Stomach (tissue), 9 donors: ENCODE data around the gene SLC5A5. TPM values are rescaled to one million over a fixed set of nuclear protein-coding genes. Genes with fewer than 3 reads are reported as not detected.

Experiments used
- DNase-seq, 2 donors: peaks; one replicate each; pipeline versions ENCODE4 v3.0.0 to v3.0.0-alpha.2; 2013 to 2019
- H3K27ac ChIP-seq, 5 donors: fragments of 200-600 bp in 4 of 5; sonication (generic) in 4 of 5; one replicate each; pipeline ENCODE4 v1.5.1; 2013 to 2019; ENCODE audit warnings: mild to moderate bottlenecking in 1 of 5, moderate library complexity in 1 of 5
- H3K27me3 ChIP-seq, 3 donors: fragments of 200-600 bp; sonication (generic); one replicate each; pipeline ENCODE4 v1.5.1; 2017 to 2019; ENCODE audit warnings: mixed run types in 1 of 3
- H3K36me3 ChIP-seq, 4 donors: fragments of 200-600 bp; sonication (generic); 1 replicate in 3 of 4; 2 replicates in 1 of 4; pipeline ENCODE4 v1.5.1; 2016 to 2019
- H3K4me1 ChIP-seq, 4 donors: fragments of 200-600 bp; sonication (generic); one replicate each; pipeline ENCODE4 v1.5.1; 2016 to 2019
- H3K4me3 ChIP-seq, 4 donors: fragments of 200-600 bp; sonication (generic) in 3 of 4; one replicate each; pipeline ENCODE4 v1.5.1; 2016 to 2019; ENCODE audit warnings: mild to moderate bottlenecking in 1 of 4
- H3K9me3 ChIP-seq, 4 donors: fragments of 200-600 bp; sonication (generic); one replicate each; pipeline ENCODE4 v1.5.1; 2016 to 2019
- EP300 ChIP-seq: sonication (generic); formaldehyde crosslinking; IDR thresholded peaks from one replicate; pipeline ENCODE4 v1.6.1; 2017; ENCODE audit warnings: antibody characterized with exemption
- POLR2A ChIP-seq, 4 donors: fragments of 450-650 bp; IDR thresholded peaks; one replicate each; pipeline ENCODE4 v1.6.1; 2016; ENCODE audit warnings: antibody characterized with exemption in 4 of 4, control low read depth in 2 of 4, mild to moderate bottlenecking in 1 of 4, moderate library complexity in 1 of 4
- POLR2AphosphoS5 ChIP-seq, 3 donors: sonication (generic); formaldehyde crosslinking; IDR thresholded peaks; one replicate each; pipeline ENCODE4 v1.6.1; 2016; ENCODE audit warnings: antibody characterized with exemption in 3 of 3
- WGBS, 5 donors: extraction: QIAGEN DNeasy Blood & Tissue Kit in 3 of 5; methylation state at CpG; one replicate each; pipeline versions ENCODE4 v1.1.5 to v1.1.7; 2013 to 2018; 5-methylcytosine and 5-hydroxymethylcytosine counted together
- intact Hi-C: fragments of 100-400 bp; cut with DNase I; formaldehyde crosslinking; loops from one replicate; pipeline ENCODE4 v1.15.1; 2023; ENCODE audit warnings: low total_unique reads
- polyA plus RNA-seq, 3 donors: library from polyadenylated mRNA; stranded (reverse); fragments of 200-250 nt; gene quantifications; one replicate each; pipeline ENCODE4 v1.2.3, GENCODE V29; 2013
- total RNA-seq, 5 donors: library from RNA; depleted of rRNA; stranded (reverse); fragments of >200 nt; gene quantifications; one replicate each; pipeline versions ENCODE4 v1.1.0 to v1.2.3, GENCODE V29; 2014 to 2016
- TF ChIP-seq, protein P1 (sequence below), 7 experiments: fragments of 450-650 bp in 4 of 7; fragments of 200-600 bp in 3 of 7; sonication (generic) in 3 of 7; IDR thresholded peaks; one replicate each; pipeline ENCODE4 v1.5.1; 2016 to 2019; ENCODE audit warnings: antibody characterized with exemption in 7 of 7, control low read depth in 2 of 7, mild to moderate bottlenecking in 1 of 7
- donor health status: healthy with polysubstance abuse.
- donor health status: Bipolar disorder and iron deficiency.
- donor health status: healthy.

SLC5A5 gene
- total and polyA plus RNA-seq, 8 donors, result 1.3 to 116 (median 19.7) TPM; not detected in 1

DNA sequence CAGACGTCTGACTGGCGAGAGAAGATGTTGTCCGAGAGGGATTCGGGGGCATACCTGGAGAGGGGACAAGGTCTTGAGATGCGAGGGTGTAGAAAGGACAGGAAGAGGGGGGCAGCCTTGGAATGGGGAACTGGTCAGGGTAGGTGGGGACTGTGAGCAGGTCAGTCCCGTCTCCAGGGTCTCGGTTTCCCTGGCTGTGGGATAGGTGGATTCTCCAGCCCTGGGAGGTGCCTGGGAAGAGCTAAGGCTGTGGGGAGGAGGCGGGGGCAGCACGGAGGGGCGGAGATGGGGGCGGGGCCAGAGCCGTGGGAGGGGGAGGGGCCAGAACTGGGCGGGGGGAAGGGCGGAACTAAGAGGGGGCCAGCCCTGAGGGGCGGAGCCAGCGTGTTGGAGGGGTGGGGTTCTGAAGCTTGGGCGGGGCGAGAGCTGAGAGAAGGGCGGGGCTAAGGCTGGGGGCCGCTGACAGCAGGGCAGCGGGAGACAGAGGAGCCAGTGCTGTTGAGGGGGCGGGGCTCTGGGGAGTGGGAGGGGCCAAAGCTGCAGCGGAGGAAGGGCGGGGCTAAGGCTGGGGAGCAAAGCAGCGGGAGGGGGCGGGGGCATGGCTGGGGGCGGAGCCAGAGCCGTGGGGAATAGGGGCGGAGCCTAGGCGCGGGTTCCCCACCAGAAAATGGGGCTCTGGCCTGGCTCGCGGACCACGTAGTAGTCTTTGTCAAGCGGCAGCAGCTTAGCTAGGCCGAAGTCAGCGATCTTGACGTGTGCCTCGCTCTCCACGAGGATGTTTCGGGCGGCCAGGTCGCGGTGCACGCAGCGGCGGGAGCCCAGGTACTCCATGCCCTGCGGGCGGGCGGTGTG lies 41.0 kb upstream of the SLC5A5 start:
- intact Hi-C loops, result no loop called here
- peak; percentile 88 to 90 for DNase-seq
- WGBS, 5 donors, result 14 to 32% (median 27%) methylated on average over 36 to 50 of the region's 50 CpGs
- H3K27me3 ChIP-seq, result peaks cover 0 to 52% (median 3%) of the 10 kb centered on the region in 3 donors
- H3K9me3 ChIP-seq, result no peaks in the 10 kb centered on the region
- peaks cover 0 to 22% (median 20%) of the 10 kb centered on the region in 4 donors for H3K4me1 ChIP-seq
- H3K36me3 ChIP-seq, result peaks cover 0 to 55% (median 17%) of the 10 kb centered on the region in 4 donors
- TF ChIP-seq POLR2A (IDR thresholded peaks at IDR 0.05), result no peak
- TF ChIP-seq, protein P1, sequence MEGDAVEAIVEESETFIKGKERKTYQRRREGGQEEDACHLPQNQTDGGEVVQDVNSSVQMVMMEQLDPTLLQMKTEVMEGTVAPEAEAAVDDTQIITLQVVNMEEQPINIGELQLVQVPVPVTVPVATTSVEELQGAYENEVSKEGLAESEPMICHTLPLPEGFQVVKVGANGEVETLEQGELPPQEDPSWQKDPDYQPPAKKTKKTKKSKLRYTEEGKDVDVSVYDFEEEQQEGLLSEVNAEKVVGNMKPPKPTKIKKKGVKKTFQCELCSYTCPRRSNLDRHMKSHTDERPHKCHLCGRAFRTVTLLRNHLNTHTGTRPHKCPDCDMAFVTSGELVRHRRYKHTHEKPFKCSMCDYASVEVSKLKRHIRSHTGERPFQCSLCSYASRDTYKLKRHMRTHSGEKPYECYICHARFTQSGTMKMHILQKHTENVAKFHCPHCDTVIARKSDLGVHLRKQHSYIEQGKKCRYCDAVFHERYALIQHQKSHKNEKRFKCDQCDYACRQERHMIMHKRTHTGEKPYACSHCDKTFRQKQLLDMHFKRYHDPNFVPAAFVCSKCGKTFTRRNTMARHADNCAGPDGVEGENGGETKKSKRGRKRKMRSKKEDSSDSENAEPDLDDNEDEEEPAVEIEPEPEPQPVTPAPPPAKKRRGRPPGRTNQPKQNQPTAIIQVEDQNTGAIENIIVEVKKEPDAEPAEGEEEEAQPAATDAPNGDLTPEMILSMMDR (IDR thresholded peaks at IDR 0.05), result no peak
- no peak for TF ChIP-seq POLR2AphosphoS5 (IDR thresholded peaks at IDR 0.05)
- TF ChIP-seq EP300, result no peak
- peak overlapping the region in 1 of 5 donors; percentile 4 for H3K27ac ChIP-seq
- peak overlapping the region; percentile 19 to 44 (median 30) for H3K4me3 ChIP-seq

DNA sequence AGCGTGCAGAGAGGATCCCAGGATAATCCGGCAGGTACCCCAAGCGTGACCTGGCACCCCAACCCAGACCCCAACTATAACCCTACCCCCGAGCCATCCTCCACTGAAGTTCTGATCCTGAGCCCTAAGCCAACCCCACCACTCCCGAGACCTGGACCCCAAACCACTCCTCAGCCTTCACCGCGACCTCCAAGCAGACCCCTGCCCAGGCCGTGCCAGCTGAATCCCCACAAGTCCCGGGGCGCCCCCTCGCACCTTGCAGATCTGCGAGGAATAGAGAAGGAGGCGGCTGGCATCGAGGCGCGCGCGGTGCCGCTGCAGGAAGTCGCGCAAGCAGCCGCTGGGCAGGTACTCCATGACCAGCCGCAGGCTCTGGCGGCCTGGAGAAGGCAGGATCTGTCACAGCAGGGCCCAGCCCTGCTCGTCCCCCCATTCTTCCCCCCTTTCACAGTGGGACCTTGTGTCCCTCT lies 40.3 kb upstream of the SLC5A5 start:
- TF ChIP-seq POLR2A (IDR thresholded peaks at IDR 0.05), result no peak
- TF ChIP-seq, protein P1 (IDR thresholded peaks at IDR 0.05), result no peak
- TF ChIP-seq POLR2AphosphoS5 (IDR thresholded peaks at IDR 0.05), result no peak
- TF ChIP-seq EP300, result no peak
- H3K27ac ChIP-seq, result no peak overlapping the region
- DNase-seq, result peak in 1 of 2 donors; percentile 27
- peaks cover 0 to 58% (median 19%) of the 10 kb centered on the region in 4 donors for H3K36me3 ChIP-seq
- H3K9me3 ChIP-seq, result no peaks in the 10 kb centered on the region
- peak overlapping the region; percentile 19 to 44 (median 30) for H3K4me3 ChIP-seq
- H3K27me3 ChIP-seq, result peaks cover 0 to 50% (median 3%) of the 10 kb centered on the region in 3 donors
- intact Hi-C loops, result no loop called here
- peaks cover 0 to 22% (median 20%) of the 10 kb centered on the region in 4 donors for H3K4me1 ChIP-seq
- WGBS, 5 donors, result 30 to 65% (median 36%) methylated on average over 7 to 25 of the region's 25 CpGs

DNA sequence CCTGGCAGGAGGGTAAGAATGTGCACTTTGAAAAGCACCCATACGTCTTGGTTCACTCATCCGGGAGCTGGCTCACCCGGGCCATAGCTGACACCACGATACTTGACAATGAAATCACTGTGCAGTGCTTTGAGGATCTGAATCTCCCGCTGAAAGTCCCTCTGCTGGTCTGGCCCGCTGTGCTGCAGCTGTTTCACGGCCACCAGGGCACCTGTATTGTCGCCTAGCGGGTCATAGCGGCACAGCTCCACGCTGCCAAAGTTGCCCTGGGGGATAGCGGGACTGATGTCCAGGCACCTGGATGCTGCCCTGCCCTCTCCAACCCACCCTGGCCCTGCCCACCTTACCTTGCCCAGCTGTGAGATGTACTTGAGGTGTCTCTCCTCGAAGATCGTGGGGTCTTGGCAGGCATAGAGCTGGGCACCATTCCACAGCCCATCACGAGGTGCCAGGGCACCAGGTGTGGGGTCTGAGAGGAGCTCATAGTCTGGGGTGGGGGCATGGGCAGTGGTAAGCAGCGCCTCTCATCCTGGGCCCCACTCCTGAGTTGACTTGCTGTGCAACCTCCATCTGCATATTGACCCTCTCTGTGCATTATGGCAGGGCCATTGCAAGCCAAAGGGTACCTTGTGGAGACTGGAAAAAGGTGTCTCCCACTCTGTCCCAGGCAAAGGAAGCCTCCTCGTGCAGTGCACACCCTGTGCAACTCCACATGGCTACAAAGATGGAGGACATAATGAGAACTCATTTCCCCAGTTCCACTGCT lies 39.1 kb upstream of the SLC5A5 start:
- WGBS, 5 donors, result 83 to 88% (median 88%) methylated on average over 9 to 17 of the region's 17 CpGs
- Histone ChIP-seq H3K27ac (no peak overlapping the region), H3K9me3 (no peaks in the 10 kb centered on the region), H3K27me3 (peaks cover 0 to 45% (median 3%) of the 10 kb centered on the region in 3 donors), H3K4me1 (peaks cover 0 to 22% (median 20%) of the 10 kb centered on the region in 4 donors), H3K4me3 (no peak overlapping the region), H3K36me3 (peaks cover 0 to 63% (median 23%) of the 10 kb centered on the region in 4 donors)
- intact Hi-C loops, result no loop called here
- TF ChIP-seq POLR2A (IDR thresholded peaks at IDR 0.05) (no peak), EP300 (no peak), POLR2AphosphoS5 (IDR thresholded peaks at IDR 0.05) (no peak)
- TF ChIP-seq, protein P1 (IDR thresholded peaks at IDR 0.05), result no peak
- no peak for DNase-seq
